CMK (cell line): ENCODE results near the gene ERMN.
"Not testable (repeated sequence)": the region's sequence is repeated elsewhere in the genome, so short reads cannot be mapped to it uniquely, and the experiment has no call there.

Experiments
- DNase-seq: peaks from one replicate; pipeline ENCODE4 v3.0.0-alpha.2; 2010; ENCODE audit warnings: low read depth

ERMN gene

GRCh38 chr2:157292853-157293252 lies 32.8 kb downstream of the ERMN start:
- no peak for DNase-seq

- no peak for DNase-seq
Measured at GRCh38 chr2:157291018-157291417, 34.6 kb downstream of the ERMN start.

- DNase-seq: no peak
Measured at GRCh38 chr2:157290525-157290924, 35.1 kb downstream of the ERMN start.

GRCh38 chr2:157287160-157287559 lies 38.5 kb downstream of the ERMN start:
- no peak for DNase-seq

- no peak for DNase-seq
Measured at GRCh38 chr2:157283468-157283867, 42.2 kb downstream of the ERMN start.

- no peak for DNase-seq
Measured at GRCh38 chr2:157281316-157281715, 44.3 kb downstream of the ERMN start.

- DNase-seq: not testable (repeated sequence)
Measured at GRCh38 chr2:157279311-157279710, 46.3 kb downstream of the ERMN start.

GRCh38 chr2:157271590-157272203 lies 53.9 kb downstream of the ERMN start:
- DNase-seq: no peak

GRCh38 chr2:157269922-157270321 lies 55.7 kb downstream of the ERMN start:
- DNase-seq: no peak

GRCh38 chr2:157269060-157269459 lies 56.6 kb downstream of the ERMN start:
- DNase-seq: no peak
